ENCODE results near the gene MTA3.

DNA sequence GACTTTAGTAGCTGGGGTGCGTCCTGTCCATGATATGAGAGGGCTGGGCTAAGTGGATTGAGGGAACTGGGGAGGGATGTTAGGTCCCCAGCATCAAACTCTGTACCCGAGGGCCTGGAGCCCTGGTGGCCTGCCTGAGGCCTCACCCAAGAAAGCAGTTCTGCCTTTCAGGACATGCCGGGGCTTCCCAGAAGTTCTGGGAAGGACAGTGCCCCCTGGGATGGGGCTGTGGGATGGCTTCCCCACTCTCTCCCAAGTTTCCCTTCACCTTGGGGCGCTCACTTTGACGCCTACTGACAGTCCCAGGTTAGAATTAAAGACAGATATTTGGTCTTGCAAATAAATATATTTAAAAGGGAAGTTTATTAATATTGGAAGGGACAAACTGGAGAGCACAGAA lies 193.7 kb downstream of the MTA3 start:
- TF ChIP-seq, protein P1, sequence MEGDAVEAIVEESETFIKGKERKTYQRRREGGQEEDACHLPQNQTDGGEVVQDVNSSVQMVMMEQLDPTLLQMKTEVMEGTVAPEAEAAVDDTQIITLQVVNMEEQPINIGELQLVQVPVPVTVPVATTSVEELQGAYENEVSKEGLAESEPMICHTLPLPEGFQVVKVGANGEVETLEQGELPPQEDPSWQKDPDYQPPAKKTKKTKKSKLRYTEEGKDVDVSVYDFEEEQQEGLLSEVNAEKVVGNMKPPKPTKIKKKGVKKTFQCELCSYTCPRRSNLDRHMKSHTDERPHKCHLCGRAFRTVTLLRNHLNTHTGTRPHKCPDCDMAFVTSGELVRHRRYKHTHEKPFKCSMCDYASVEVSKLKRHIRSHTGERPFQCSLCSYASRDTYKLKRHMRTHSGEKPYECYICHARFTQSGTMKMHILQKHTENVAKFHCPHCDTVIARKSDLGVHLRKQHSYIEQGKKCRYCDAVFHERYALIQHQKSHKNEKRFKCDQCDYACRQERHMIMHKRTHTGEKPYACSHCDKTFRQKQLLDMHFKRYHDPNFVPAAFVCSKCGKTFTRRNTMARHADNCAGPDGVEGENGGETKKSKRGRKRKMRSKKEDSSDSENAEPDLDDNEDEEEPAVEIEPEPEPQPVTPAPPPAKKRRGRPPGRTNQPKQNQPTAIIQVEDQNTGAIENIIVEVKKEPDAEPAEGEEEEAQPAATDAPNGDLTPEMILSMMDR (IDR thresholded peaks at IDR 0.05 in 8 of 11, conservative IDR thresholded peaks at IDR 0.05 in 3 of 11) = no peak
- TF ChIP-seq POLR2AphosphoS5 (IDR thresholded peaks at IDR 0.05) = no peak
- TF ChIP-seq POLR2A (IDR thresholded peaks at IDR 0.05) = no peak
